Erythroblast (primary cell): ENCODE results near the gene CDKAL1.

Experiments used
- GATA1 ChIP-seq: IDR thresholded peaks from 2 replicates; pipeline ENCODE4 v1.6.1; 2011; ENCODE audit warnings: low read depth, mild to moderate bottlenecking, control low read depth, low read length, moderate library complexity
- POLR2A ChIP-seq: IDR thresholded peaks from 2 replicates; pipeline ENCODE4 v1.6.1; 2011; ENCODE audit warnings: mild to moderate bottlenecking, low read length

- TF ChIP-seq POLR2A (no peak), GATA1 (no peak)
Observed at GRCh38 chr6:20498041-20498385, 36.2 kb upstream of the CDKAL1 start.
